Fibroblast of villous mesenchyme (primary cell): ENCODE measurements around the gene RPA3. TPM values are rescaled to one million over a fixed set of nuclear protein-coding genes. Genes with fewer than 3 reads are reported as not detected.

Experiments used
- DNase-seq: peaks from one replicate; pipeline ENCODE4 v3.0.0-alpha.2; 2010; ENCODE audit warnings: low read depth
- H3K4me3 ChIP-seq: 2 replicates; pipeline ENCODE4 v1.5.1; 2011; ENCODE audit warnings: low read depth, mild to moderate bottlenecking, low read length
- total RNA-seq: library from RNA; depleted of rRNA; stranded (reverse); fragments of >200 nt; gene quantifications from 2 replicates; pipeline ENCODE4 v1.2.3, GENCODE V29; 2012
- TF ChIP-seq, protein P1 (sequence below): IDR thresholded peaks from 2 replicates; pipeline ENCODE4 v1.5.1; 2012; ENCODE audit warnings: low read depth, mild to moderate bottlenecking, low read length; ENCODE audit not compliant: insufficient read depth

Gene RPA3
- total RNA-seq, 1 donor = 24.6 TPM

DNA sequence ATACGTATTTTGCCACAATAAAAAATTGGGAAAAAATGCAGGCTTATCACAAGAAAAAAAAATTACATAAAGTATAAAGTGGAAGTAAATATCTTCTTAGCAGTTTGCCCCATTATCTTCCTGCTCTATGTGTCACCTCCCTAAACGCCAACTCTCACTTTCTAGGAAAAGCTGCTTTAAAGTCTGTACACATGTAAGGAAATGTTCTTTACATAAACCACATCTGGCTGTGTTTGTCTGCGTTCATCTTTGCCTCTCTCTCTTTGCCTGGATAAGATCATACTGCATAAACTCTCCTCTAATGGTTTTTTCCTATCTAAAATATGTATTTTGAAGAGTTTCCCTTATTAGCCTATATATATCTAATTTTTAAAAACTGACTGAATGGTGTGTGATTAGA lies 100.9 kb downstream of the RPA3 start:
- no peak for DNase-seq
- TF ChIP-seq, protein P1, sequence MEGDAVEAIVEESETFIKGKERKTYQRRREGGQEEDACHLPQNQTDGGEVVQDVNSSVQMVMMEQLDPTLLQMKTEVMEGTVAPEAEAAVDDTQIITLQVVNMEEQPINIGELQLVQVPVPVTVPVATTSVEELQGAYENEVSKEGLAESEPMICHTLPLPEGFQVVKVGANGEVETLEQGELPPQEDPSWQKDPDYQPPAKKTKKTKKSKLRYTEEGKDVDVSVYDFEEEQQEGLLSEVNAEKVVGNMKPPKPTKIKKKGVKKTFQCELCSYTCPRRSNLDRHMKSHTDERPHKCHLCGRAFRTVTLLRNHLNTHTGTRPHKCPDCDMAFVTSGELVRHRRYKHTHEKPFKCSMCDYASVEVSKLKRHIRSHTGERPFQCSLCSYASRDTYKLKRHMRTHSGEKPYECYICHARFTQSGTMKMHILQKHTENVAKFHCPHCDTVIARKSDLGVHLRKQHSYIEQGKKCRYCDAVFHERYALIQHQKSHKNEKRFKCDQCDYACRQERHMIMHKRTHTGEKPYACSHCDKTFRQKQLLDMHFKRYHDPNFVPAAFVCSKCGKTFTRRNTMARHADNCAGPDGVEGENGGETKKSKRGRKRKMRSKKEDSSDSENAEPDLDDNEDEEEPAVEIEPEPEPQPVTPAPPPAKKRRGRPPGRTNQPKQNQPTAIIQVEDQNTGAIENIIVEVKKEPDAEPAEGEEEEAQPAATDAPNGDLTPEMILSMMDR = no peak
- no peak overlapping the region for H3K4me3 ChIP-seq

- TF ChIP-seq, protein P1 = no peak
- DNase-seq = no peak
- no peak overlapping the region for H3K4me3 ChIP-seq
Measured at GRCh38 chr7:7614018-7614741, 104.2 kb downstream of the RPA3 start.

DNA sequence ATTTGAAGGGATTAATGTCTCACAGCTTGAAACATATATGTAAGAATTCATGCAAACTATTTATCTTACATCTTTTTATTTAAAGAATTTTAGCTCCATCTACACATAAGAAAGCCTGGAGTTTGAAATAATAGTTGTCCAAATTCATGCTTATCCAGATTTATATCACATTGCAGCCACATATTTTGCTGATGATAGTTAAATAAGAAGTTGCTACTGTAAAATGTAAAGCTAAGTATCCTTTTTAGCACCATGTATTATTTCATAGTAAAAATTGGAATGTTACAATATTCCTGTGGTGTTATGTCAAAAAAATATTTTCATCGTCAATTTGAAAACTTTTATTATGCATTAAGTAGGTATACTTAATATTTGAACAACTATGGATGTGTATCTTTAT lies 105.2 kb downstream of the RPA3 start:
- no peak overlapping the region for H3K4me3 ChIP-seq
- TF ChIP-seq, protein P1 = no peak
- no peak for DNase-seq

DNA sequence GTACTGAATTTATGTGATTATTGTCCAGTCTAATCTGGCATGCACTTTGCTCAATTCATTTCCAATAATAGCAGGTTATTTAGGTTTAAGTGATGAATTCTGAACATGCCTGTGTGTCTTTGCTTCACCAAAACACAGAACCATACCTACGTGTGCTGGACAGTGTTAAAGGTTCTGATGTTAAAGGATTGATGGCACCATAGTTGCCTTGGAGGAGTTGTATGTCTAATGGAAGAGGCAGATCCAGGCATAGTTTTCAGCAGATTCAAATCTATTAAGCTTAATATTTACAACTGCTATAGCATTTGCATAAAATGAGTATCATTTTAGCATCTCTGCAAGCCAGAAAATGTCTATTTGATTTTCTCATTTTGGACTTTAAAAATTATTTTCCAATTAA lies 105.9 kb downstream of the RPA3 start:
- DNase-seq = no peak
- TF ChIP-seq, protein P1 = no peak

DNA sequence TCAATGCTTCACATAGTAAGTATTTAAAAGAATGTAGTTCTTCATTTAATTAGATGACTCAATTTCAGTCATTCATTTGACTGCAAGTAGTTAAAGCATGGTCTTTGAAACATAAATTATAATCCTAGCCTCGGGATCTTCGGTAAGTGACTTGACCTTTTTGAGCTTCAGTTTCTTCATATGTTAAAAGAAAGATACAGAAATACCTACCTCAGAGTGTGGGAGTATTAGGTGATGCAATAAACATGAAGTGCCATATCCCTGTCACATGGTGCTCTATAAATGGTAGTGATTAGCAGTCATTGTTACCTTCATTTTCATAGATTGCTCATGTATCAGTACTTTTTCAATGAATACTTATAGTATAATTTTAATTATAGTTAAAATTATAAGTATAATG lies 109.1 kb downstream of the RPA3 start:
- TF ChIP-seq, protein P1 = no peak
- DNase-seq = no peak
- no peak overlapping the region for H3K4me3 ChIP-seq

More for the DNA sequence above, 105.9 kb downstream of the RPA3 start:
- no peak overlapping the region for H3K4me3 ChIP-seq

GRCh38 chr7:7607010-7607409 lies 111.4 kb downstream of the RPA3 start:
- no peak for DNase-seq
- TF ChIP-seq, protein P1 = no peak
- no peak overlapping the region for H3K4me3 ChIP-seq

DNA sequence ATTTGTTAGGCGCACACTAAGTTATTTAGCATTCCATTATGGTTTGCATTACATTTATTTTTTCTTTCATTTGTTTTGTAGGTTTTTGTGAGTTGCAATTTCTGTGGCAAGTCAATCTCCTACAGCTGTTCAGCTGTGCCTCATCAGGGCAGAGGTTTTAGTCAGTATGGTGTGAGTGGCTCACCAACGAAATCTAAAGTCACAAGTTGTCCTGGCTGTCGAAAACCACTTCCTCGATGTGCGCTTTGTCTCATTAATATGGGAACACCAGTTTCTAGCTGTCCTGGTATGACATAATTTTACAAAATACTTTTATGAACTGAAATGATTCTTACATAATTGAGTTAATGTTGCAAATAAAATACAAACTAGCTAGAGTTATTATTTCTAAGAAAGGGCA lies 122.2 kb downstream of the RPA3 start:
- no peak for DNase-seq
- no peak overlapping the region for H3K4me3 ChIP-seq
- TF ChIP-seq, protein P1 = no peak
